HG03280 (cell line): ENCODE data around the gene SHF.

Experiments used
- ATAC-seq: cut with Tn5 transposase; IDR thresholded peaks from one replicate; pipeline ENCODE4 v1.9.1; 2021; ENCODE audit warnings: mild to moderate bottlenecking, moderate library complexity; ENCODE audit not compliant: unreplicated experiment

The SHF gene

DNA sequence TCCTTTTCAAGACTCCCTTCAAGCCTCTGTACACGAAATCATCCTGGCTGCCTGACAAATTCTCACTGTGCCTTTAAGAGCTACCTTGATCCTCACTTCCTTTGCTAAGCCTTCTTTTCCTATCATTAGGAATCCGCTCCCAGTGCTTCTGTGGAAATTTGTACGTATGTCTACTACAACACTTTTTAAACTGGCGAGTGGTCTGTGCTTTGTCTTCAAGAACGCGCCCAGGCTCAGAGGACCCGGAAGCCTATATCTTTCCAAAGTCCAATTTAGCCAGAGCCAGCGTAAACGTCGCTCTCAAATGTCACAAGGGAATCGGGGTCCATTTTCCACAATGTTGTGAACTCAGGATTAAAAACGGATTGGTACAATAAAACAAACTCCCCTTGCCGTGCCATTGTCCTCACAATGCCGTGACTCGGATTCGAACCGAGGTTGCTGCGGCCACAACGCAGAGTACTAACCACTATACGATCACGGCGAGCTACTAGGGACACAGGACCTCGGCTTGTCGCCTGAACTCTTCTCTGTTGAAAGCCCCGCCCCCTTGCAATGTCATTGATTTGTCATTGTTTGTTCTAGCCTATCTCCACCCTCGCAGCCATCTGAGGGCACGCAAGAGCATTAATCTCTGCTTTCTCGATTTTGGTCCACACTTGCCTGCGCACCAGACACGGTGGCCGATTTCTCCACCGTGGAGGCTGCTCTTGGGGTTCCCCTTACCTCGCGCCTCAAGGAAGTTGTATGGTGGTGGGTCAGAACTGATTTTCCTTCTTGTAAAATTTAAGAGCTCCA is 12.4 kb upstream of the SHF start:
- peak; percentile 42 for ATAC-seq

DNA sequence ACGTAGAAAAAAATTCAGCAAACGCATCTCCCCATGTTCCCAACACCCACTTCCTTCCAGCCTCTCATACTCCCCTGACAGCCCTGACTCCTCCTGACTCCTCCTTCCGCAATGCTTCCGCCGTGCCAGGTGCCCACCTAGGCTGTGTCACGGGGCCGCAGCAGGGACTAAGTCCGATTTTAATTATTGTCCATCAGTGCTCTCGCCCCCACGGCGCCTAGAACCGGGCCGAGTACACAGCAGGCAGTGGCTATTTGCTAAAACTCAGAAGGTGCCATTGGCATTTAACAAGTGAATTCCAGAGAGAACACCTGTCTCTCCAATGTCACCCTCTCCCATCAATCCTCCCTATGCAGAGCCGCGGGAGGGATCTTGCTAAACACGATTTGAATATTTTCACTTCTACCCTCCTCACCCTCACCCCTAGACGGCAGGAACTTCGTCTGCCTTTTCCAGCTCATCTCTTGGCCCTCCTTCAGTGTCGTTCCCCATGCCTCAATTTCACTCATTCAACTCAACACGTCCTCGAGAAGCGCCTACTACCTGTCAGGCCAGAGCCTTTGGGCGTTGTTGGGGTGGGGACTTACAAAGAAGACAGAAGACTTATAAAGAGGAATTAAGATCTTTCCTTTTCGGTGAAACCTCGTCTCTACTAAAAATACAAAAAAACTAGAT is 11.5 kb upstream of the SHF start:
- peak; percentile 18 for ATAC-seq

DNA sequence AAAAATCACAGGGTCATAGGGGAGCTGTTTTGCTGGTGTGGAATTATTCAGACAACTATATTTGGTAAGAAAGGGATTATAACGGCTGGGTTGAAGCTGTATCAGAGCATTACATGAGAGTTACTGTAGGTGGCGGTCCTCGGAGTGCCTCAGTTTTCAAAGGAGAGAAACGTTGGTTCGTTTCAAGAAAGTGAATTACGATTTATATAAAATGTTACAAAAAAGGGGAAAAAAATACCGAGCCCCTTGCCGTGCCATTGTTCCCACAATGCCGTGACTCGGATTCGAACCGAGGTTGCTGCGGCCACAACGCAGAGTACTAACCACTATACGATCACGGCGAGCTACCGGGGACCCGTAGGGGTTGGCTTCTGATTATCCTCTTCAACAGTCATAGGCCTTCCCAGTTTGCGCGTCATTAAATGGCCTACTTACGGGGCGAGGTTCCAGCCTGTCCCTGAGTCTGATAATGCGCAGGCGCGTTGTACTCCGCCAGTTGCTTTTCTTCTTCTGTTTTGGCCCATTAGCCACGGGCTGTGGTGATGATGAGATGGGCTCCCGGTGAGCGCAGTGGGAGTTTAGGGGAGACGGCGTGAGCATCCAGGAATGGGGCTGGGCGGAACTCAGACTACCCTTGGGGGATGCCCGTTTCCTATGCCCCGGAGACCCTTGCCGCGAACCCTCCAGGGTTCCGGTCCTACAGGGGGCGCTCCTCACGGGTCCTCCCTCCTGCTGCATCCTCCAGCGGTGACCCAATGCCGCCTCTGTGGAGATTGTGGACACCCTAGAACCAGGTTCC is 10.8 kb upstream of the SHF start:
- peak; percentile 64 for ATAC-seq

DNA sequence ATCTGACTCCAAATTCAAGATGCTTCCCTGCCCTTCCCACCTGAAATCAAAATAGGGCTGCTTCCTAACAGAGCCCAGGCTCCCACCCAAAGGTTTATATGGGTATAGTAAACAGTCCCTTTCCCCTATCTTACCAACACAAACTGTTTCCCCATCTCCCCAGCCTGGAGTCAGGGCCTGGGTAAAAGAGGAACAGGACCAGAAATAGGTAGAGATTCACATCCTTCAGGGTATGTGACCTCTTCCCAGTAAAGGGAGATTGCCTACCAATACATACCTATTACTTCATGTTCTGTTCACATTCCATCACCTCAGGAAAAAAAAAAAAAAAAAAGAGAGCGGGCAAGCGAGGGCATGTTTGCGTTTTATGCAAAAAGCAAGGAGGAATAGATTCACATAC is 9.7 kb upstream of the SHF start:
- no peak for ATAC-seq

DNA sequence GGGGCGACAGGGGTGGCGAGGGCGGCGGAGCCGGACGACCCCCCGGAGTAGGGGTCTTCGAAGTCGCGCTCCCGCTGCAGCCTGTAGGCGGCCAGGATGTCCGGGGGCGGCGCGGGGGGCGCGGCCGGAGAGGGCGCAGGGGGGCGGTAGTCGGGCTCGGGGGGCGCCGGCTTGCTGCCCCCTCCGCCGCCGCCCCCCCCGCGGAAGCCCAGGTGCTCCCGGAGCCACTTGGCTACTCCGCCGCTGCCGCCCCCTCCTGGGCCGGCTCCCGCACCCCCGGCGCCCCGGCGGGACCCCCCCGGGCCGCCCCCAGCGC is 230 bp downstream of the SHF start:
- no peak for ATAC-seq

DNA sequence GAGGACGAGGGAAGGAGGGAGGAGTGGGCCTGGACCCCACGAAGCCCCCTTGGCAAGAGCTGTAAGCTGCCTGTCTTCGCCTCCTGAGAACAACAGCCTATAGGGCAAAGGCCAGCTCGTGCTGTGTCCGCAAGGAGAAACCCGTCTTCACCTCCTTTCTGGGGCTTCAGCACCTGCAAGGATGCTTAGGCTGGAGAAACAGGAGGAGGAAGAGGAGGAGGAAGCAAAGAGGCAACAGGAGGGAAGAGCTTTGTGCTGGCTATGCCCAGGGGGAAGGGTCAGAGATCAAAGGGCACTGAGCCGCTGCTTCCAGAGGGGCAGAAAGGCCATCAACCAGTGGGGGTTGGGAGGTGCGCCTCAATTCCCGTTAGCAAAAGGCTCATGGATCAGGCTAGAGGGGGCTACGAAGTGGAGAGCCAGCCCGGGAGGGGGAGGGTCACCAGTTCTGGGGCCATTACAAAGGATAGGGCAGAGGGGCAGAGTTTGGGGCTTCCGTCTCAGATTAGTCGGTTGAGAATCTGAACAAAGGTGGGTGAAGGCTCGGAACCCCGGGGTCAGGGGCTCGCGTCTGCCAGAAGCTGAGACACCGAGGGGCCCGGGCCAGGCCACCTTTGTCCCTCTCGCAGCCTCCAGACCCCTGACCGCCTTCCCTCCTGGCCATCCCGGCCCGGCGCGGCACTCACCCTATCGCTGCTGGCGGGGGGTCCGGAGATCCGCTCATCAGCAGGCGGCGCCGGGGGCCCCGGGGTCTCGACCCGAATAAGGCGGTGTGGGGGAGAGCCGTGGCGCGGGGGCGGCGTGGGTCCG is 792 bp downstream of the SHF start:
- ATAC-seq, result no peak

DNA sequence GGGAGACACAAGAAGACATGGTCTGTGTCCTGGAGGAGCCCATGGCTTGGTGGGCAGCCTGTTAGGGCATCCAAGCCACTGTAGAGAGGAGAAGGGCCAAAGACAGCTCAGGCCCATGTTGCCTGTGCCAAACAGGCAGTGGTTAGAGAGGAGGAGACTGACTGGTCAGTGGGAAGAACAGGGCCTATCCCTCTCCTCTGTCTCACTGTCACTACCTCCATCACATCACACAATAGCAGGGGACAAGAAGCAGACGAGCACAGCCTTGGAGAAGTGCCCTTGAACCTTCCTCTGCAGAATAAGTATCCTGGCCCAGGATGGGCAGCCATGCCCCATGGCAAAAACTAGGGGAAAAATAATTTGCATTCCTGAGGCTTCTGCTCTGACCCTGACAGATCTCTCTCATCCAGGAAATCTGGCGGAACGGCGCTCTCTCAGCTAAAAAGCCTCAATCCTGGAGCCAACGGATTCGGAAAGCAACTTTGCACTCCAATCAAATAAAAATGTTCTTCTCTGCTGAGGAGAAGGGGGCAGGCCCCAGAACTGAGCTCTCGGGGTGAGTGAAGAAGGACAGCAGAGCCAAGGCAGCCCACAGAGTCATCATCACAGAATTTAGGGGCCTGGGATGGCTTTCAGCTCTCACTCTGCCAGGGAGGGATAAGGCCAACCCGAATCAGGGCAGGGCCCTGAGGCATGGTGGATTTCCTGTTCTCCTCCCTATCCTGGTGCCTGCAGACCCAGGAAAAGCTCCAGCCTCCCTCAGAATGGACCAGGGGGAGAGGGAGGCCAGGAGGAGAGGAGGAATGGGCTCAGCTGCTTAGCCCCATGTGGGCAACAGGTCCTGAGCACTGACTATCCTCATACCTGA is 1.6 kb downstream of the SHF start:
- ATAC-seq, result no peak

DNA sequence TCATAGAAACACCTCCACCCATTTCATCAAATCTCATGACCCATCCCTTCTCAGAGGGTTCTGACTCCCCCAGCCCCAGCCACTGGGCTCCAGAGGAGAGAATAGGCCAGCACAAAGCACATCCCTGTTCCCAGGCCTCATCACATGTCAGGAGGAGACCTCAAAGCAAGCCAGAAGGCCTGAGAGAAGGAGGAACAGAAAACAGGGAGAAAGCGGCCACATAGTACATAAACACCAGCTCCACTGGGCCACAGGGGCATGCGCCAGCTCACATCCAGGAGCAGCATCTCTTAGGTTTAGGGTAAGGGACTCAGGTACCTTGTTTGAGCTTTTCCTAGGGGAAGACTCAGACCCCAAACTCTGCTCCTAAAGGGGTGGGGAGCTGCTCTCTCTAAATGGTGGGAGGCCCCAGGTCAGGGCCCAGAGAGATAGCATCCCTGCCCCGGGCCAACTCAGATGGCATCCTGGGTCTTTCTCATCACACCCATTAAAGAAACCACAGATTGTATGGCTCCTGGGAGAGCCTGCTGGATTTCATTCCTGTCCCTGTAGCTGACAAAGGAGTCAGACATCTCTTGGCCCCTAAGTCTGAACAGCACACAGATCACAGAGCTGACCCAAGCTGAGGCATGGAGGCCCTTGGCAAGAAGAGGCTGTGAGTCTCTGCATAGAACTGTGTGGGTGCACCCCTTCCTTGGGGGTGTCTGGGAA is 2.5 kb downstream of the SHF start:
- ATAC-seq, result no peak

DNA sequence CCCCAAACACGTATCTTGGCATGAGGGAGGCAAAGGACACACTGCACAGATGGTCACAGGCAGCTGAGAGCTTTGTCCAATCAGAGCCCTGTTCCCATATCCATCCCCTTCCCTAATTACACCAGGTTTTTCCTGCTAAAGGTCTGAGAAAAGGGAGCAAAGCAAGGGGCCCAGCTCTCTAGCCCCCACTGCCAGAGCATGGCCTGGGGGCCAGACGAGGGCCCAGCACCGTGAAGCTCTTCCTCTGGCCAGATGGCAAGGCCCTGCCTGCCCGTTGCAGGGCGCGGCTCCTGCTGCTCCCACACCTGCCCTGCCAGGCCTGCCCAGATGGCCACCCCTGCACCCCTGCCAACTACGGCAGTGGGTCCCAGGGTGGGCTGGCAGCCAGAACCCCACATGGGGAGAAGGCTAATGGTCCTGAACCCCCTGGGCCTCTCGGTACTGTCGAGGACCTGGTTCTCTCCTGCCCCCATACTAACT is 3.2 kb downstream of the SHF start:
- no peak for ATAC-seq

DNA sequence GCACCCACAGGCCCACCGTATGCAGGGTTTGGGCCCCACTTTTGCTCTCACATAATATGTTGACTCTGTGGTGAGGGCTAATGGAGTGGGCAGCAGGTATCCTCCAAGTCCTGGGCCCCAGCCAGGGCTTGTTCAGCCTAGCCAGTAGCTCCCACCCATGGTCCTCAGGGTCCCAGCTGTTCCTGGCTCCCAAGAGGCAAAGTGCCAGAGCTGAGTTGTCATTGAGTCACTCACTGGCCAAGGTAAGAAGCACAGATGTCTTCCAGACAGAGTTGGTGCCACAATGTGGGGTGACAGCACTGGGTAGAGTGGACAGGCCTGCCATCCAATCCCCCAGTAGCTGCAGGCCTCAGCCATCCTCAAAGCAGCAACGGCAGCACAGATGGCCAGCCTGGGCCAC is 4.3 kb downstream of the SHF start:
- ATAC-seq, result no peak

DNA sequence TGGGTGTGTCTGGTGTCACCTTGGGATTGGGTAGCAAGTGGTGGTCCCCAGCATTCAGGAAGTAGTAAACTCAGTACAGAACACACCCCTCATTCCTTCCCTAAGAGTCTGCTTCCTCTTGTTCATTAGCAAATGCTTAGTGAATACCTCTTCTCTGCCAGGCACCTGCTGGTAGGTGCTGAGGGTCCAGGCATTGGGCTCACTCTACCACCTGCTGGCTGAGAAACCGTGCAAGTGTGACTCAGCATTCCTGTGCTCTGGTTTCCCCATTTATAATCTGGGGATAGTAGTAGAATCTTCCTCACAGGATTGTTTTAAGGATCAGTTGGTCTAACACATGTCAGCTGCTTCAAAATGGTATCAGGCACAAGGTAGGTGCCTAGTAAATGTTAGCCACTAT is 4.8 kb downstream of the SHF start:
- no peak for ATAC-seq

DNA sequence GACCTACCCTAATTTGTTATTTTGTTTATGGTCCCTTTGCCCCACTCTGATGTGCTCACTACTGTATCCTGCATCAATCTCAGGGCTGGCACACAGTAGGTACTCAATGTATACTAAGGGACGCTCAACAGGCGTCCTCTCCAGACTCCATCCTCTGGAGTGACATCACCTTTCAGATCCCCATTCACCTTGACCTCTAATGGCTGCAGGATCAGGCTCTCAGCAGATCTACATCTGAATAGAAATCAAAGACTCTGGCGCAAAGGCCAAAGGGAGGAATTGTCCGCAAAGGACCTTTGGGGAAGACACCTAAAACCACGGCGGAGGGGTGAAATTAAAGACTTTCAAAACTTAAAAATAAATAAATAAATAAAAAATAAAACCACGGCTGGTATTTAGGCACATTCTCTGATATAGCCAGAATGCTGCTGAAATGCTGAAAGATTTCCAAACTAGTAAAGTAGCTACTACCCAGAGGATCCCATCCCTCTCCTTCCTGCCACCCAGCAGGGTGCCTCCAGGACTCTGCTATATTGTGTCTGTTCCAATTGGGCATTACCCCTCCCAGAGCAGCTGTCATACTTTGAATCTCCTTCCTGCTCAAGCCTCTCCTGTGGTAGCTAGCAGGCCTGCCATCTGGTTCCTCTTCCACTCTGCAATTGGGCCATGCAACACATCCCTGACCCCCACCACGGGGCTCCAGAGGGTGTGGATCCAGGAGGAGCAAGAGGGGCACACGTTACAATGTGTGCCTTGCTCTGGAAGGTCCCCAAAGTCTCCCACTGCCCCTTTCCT is 6.1 kb downstream of the SHF start:
- no peak for ATAC-seq

DNA sequence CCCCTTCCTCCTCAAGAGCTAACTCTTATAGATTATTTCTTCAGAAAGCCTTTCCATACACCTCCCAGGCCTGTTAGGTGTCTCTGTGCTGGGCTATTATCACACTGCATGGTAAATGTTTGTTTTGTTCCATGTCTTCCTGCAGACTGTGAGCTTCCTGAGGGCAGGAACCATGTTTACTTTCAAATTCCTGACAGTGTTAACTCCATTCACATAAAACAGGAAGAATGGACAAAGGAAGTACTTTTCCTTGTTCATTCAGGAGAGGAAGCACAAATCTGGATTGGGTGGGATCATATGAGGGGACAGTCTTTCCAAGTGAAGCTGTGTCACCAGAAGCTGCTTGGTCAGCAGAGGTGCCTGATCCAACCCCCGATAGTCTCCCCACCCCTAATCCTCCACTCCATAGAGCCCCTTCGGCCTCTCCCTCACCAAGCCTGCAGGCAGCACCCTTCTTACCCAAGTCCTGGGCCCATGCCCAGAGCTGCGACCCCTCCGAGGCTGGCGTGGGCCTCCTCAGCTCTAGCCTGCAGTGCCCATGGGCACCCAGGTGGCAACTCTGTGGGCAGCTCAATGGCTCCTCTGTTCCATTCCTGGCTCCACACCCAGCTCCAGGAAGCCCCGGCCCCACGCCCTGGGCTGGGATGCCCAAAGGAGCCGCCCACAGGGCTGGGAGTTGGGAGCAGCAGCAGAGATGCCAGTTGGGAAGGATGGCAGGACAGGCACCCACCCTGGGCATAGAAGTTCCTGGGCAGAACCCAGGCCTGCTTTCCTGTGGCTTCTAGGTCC is 6.9 kb downstream of the SHF start:
- ATAC-seq, result no peak

DNA sequence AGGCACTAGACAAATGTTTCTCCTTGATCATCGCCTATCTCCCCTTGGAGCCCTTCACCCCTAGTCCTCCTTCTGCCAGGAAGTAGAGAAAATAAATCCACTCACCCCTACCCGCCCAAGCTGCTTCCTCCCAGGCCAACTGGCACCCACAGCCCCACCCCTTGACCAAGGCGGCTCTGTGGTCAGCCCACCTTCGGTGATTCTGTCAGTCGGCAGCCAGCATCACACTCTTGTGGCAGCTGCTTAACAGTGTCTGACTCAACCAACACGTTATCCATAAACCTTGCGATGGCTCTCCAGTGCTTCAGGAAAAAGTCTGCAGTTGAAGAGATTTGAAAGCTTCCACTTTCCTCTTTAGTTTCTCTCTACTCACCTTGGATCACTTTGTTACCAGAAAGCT is 7.6 kb downstream of the SHF start:
- no peak for ATAC-seq

DNA sequence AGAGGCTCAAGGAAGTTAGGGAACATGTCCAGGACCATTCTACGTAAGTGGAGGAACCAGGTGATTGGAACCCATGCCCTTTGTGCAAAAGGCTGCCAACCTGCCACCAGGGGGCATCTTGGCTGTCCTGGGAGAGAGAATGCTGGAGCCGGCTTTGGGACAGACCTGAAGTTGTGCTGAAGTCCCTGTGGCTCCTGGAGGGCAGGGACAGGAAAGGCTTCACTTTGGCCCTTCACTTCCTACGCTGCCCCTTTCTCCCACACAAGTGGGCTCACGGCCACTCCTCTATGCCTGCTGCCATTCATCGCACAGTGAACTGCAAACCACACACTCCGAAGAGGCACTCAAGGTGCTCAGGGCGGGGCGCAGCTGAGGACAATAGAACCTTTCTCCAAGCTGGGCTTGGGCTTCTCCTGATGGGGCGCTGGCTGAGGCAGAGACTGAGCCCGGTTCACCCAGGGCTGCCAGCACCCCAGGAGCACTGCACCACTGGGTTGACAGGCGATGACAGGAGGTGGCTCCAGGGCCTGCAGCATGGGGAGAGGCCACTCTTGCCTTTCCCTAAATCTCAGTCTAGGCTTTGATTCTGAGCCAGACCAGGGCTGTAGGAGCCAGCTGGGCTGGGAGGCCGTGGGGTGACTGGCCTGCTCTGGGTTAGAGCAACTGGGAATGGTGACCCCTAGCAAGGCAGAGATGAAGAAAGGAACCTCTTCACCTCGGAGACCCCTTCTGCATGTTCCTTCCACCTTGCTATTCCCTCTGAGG is 8.4 kb downstream of the SHF start:
- no peak for ATAC-seq

DNA sequence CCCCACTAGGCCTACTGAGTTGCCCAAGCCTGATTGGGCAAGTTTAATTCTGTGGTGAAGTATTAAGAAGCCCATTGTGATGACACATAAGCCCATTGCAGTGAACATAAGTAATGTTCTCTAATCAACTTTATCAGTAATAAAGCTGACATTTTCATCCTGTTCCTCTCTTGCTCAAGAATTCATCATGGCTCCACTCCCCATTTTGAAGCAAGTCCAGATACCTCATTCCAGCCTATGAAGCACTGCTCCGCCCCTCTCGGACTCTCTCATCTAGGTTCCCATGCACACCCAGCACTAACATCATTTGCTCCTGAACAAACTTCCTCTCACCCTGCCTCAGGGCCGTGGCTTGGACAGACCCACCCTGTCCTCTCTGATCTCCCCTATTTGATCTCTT is 10.5 kb downstream of the SHF start:
- ATAC-seq, result no peak

DNA sequence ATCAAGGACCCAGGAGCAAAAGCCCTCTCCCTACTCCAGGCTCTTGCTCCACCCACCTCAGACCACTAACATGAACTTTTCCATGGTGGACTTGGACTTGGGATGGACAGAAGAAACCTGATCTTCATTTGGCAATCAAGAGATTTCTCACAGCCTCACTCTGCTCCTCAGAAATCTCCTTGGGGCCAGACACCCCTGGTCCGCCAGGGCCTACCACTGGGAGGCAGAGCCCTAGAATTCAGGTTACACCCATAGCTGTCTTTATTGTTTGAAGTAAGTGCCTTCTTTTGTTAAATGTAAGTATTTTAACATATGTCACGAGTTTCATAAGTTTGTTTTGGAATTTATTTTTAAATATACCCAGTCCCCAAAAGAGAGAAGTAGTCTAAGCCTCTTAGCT is 13.2 kb downstream of the SHF start:
- no peak for ATAC-seq
